Renal pelvis (tissue), 4 donors: ENCODE data around the gene TLDC2. TPM values are rescaled to one million over a fixed set of nuclear protein-coding genes. Genes with fewer than 3 reads are reported as not detected.
"Not testable (repeated sequence)": the region's sequence is repeated elsewhere in the genome, so short reads cannot be mapped to it uniquely, and the experiment has no call there.

Source experiments
- DNase-seq: peaks from one replicate; pipeline ENCODE4 v3.0.0-alpha.2; 2013
- polyA plus RNA-seq, 3 donors: library from polyadenylated mRNA; unstranded; fragments of 120-200 nt; gene quantifications; one replicate each; pipeline ENCODE4 v1.2.1, GENCODE V29; 2013; ENCODE audit not compliant: insufficient read length in 3 of 3

TLDC2 gene
- polyA plus RNA-seq, 3 donors, result 2.7 to 3.5 (median 3.4) TPM

DNA sequence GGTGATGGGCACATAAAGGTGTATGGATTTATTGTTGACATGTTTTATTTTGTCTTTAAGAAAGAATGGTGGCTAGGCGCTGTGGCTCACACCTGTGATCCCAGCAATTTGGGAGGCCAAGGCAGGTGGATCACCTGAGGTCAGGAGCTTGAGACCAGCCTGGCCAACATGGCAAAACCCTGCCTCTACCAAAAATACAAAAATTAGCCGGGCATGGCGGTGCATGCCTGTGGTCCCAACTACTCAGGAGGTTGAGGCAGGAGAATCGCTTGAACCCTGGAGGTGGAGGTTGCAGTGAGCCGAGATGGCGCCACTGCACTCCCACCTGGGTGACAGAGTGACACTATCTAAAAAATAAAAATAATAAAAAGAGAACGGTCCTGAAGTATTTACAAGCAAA lies 30.1 kb downstream of the TLDC2 start:
- DNase-seq, result not testable (repeated sequence)

DNA sequence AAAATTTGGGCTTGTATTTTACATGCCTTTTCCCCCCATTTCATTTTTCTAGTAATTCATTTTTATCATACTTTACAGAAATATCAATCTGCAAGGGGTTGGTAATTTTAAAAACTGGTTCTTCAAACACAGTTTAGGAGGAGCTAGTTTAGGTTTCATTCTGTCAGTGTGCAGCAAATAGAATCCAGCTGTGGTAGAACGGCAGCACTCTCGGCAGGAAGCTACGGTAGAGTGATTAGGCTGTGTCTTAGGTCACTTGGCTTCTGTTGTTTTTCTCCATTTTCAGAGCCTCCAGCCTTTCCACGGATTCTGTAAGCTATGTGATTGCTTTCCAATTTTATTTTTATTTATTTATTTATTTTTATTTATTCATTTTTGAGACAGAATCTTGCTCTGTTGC lies 32.7 kb downstream of the TLDC2 start:
- peak; percentile 37 for DNase-seq

DNA sequence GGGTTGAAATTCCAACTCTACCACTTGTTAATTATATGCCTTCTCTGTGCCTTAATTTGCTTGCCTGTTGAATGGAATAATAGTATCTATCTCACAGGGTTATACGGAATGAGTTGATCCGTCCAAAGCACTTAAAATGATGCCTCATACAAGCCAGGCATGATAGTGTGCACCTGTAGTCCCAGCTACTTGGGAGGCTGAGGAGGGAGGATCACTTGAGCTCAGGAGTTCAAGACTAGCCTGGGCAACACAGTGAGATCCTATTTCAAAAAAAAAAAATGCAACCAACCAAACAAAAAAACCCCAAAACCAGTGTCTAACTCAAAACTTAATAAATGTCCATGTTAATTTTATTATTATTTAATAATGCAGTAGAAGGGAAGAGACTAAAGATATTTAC lies 40.3 kb downstream of the TLDC2 start:
- DNase-seq, result no peak

DNA sequence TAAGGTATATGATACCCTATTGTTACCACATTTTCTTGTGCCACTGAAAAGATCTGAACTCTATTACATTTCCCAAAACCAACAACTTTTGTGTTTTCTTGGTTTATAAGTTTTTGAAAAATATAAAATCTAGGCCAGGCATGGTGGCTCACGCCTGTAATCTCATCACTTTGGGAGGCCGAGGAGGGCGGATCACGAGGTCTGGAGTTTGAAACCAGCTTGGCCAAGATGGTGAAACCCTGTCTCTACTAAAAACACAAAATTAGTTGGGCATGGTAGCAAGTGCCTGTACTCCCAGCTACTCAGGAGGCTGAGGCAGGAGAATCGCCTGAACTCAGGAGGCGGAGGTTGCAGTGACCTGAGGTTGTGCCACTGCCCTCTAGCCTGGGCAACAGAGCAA lies 41.3 kb downstream of the TLDC2 start:
- DNase-seq, result no peak

DNA sequence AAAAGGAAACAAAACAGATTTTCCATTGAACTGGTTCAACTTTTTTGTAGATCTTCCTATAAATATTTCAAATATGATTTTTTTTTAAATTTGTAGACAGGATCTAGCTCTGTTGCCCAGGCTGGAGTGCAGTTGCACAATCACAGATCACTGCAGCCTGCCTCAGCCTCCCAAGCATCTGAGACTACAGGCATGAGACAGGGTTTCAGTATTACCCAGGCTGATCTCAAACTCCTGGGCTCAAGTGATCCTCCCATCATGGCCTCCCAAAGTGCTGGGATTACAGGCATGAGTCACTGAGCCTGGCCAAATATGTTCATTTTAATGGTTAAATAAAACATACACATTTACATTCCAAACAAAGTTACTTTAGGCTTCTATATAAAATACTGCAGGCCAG lies 42.0 kb downstream of the TLDC2 start:
- no peak for DNase-seq

DNA sequence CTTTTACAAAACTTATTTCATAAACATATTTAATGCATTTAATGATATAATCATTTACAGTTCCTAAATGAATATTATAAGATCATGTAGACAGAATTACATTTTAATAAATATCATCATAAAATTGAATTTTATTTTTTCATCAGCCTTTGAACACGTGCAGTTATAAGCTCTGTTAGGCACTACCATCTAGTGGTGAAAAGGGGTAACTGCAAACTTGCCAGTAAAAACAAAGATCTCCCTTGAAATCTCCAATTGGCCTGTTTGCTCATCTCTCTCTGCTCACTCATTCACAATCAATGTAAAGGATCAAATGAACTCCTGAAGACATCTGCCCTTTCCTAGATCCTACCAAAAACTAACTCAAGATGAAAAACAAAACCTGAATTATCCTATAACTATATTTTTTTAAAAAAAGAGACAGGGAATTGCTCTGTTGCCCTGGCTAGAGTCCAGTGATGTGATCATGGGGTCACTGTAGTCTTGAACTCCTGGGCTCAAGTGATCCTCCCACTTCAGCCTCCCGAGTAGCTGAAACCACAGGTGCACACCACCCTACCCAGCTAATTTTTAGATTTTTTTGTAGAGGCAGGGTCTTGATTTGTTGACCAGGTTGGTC lies 43.9 kb downstream of the TLDC2 start:
- peak; percentile 55 for DNase-seq

DNA sequence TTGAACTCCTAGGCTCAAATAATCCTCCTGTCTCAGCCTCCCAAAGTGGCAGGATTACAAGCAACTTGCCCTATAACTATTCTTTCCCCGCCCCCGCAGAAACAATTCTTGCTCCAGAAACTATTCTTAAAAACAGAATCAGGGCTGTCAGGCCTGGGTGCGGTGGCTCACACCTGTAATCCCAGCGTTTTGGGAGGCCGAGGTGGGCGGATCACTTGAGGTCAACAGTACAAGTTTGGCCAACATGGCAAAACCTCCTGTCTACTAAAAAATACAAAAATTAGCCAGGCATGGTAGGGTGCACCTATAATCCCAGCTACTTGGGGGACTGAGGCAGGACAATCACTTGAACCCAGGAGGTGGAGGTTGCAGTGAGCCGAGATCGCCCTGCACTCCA lies 44.4 kb downstream of the TLDC2 start:
- DNase-seq, result no peak

DNA sequence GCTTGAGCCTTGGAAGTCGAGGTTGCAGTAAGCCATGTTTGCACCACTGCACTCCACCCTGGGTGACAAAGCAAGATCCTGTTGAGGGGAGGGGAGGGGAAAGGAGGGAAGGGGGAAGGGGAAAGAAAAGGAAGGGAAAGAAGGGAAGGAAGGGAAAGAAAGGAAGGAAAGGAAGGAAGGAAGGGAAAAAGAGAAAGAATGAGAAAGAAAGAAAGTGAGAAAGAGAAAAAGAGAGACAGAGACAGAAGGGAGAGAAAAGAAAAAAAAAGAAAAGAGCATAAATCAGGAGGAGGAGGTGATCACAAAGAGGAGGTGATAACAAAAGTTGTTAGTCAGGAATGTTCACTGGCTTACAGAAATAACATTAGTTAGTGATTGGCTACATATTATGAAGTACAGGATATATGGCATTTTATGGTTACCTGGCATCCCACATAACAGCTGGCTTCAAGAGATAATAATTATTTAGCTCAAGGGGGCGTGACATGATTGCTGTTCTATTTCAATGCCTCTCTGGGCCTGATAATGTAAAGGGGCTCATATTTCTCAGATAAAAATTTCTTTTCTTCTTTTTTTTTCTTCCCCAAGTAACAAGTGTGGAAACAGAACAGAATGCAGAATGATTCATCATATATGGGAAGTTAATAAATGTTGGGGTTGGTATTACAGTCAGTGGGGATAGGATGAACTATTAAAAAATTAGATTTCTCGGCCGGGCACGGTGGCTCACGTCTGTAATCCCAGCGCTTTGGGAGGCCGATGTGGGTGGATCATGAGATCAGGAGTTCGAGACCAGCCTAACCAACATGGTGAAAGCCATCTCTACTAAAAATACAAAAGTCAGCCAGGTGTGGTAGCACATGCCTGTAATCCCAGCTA lies 48.5 kb downstream of the TLDC2 start:
- no peak for DNase-seq

DNA sequence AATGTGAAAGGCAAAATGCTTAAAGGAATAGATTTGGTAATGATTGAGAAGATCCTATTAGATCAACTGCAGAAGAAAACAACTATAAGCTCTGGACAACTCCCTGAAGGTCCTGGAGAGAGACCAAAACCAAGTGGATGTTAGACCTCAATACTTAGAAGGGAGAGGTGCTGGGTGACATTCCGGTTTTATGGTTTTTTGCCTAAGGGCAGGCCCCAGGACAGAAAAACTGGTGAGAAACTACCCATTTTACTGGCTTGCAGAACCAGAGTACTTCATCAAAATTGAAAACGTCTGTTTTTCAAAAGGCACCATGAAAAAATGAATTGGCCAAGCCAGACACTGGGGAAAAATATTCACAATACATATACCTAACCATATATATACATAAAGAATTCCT lies 49.3 kb downstream of the TLDC2 start:
- no peak for DNase-seq

DNA sequence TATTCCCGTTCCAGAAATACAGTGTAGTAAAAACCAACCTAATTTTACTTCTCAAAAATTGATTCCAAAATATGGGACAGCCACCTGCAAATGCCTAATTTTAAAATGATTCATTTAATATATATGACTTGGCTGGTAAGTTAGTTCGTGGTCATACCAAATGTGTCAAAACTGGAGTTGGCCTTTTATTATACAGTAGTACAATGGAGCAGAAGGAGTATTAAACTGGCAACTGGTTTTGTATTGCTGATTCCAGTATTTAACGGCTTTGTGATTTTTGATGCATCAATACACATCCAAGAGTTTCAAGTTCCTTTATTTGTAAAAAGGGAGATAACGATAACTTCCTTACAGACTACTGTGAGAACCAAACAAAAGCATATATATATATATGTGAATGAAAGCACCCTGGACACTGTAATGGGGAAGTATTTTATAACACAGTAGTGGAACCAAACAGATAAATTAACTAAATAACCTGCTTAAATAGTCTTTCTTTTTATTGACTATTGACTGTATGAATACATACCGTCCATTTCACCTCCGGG lies 50.8 kb downstream of the TLDC2 start:
- DNase-seq, result no peak

DNA sequence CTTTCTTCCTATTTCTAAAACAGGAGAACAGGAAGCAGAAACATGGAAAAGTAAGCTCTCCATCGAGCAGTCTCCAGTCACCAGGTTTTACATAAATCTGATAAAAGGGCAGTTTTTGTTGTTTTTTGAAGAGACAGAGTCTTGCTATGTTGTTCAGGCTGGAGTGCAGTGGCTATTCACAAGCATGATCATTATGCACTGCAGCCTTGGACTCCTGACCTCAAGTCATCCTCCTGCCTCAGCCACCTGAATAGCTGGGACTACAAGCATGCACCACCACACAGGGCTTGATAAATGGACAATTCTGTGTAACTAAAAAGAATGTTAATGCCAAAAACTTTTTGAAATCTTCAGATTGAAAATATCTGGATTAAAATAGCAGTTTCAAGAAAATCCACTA lies 51.8 kb downstream of the TLDC2 start:
- DNase-seq, result no peak

DNA sequence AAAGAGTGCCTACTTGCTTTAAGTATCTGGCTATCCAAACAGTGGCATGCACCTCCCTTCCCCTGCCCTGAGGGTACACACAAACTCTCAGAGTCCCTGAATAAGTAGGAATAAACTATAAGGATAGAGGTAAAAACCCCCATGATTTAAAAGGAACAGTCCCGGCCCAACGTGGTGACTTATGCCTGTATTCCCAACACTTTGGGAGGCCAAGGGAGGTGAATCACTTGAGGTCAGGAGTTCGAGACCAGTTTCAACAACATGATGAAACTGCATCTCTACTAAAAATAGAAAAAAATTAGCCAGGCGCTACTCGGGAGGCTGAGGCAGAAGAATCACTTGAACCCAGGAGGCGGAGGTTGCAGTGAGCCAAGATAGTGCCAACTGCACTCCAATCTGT lies 53.4 kb downstream of the TLDC2 start:
- DNase-seq, result no peak

DNA sequence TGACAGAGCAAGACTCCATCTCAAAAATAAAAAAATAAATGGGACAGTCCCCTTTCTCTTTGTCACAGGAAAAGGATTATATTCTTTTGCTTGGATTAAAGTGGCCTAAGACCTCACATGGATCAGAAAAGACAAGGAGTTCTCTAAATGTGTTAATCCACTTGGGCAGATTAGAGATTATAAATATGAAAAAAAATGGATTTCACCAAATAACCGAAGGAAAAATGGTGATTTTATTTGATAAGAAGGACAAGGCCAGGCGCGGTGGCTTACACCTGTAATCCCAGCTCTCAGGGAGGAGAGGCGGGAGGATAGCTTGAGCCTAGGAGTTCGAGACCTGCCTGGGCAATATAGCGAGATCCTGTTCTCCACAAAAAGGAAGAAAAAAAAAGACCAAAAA lies 53.8 kb downstream of the TLDC2 start:
- DNase-seq, result no peak

DNA sequence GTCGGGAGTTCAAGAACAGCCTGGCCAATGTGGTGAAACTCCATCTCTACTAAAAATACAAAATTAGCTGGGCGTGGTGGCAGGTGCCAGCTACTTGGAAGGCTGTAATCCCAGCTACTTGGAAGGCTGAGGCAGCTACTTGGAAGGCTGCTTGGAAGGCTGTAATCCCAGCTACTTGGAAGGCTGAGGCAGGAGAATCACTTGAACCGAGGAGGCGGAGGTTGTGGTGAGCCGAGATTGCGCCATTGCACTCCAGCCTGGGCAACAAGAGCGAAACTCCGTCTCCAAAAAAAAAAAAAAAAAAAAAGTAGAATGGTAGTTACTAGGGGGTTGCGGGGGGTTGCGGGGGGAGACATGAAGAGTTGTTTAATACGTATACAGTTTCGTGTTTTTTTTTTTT lies 56.1 kb downstream of the TLDC2 start:
- not testable (repeated sequence) for DNase-seq

DNA sequence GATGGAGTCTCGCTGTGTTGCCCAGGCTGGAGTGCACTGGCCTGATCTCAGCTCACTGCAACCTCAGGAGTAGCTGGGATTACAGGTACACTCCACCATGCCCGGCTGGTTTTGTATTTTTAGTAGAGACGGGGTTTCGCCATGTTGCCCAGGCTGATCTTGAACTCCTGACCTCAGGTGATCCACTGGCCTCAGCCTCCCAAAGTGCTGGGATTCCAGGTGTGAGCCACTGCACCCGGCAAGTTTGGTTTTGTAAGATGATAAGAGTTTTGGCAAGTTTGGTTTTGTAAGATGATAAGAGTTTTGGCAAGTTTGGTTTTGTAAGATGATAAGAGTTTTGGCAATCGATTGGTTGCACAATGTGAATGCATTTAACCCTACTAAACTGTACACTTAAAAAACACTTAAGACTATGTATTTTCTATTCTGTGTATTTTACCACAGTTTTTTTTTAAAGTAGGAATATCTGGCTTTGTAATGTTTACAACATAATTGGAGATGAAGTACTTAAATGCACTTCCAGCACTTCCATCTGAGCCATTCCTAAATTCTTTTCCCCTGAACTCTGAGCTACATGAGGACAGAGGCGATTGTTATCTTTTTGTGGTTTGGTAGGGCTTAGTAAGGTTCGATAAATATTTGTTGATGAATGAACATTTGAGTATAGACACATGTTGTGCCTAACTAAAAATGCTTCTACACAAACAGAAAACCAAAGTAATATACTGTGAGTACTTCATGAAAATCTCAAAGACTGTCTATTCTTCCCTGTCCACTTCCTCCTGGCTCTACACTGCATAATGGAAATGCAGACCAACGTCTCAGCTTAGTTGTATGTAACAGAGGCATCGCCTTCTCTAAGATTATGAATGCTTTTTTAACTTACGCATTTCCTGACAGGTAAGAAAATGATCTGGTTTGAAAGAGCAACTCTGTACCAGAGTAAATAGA lies 56.8 kb downstream of the TLDC2 start:
- DNase-seq, result no peak

DNA sequence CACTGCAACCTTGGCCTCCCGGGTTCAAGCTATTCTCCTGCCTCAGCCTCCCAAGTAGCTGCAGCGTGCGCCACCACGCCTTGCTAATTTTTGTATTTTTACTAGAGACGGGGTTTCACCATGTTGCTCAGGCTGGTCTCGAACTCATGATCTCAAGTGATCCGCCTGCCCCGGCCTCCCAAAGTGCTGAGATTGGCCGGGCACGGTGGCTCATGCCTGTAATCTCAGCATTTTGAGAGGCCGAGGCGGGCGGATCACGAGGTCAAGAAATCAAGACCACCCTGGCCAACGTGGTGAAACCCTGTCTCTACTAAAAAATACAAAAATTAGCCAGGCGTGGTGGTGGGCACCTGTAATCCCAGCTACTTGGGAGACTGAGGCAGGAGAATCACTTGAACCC lies 57.6 kb downstream of the TLDC2 start:
- not testable (repeated sequence) for DNase-seq

DNA sequence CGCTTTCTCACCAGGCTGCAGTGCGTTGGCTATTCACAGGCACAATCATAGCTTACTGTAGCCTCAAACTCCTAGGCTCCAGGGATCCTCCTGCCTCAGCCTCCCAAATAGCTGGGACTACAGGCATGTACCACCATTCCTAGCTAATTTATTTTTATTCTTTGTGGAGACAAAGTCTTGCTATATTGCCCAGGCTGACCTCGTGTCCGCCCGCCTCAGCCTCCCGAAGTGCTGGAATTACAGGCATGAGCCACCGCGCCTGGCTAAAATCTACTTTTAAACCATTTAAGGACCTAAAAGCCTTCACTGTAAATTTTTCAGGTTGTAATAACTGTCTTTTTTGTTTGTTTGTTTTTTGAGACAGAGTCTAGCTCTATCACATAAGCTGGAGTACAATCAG lies 60.4 kb downstream of the TLDC2 start:
- DNase-seq, result no peak

DNA sequence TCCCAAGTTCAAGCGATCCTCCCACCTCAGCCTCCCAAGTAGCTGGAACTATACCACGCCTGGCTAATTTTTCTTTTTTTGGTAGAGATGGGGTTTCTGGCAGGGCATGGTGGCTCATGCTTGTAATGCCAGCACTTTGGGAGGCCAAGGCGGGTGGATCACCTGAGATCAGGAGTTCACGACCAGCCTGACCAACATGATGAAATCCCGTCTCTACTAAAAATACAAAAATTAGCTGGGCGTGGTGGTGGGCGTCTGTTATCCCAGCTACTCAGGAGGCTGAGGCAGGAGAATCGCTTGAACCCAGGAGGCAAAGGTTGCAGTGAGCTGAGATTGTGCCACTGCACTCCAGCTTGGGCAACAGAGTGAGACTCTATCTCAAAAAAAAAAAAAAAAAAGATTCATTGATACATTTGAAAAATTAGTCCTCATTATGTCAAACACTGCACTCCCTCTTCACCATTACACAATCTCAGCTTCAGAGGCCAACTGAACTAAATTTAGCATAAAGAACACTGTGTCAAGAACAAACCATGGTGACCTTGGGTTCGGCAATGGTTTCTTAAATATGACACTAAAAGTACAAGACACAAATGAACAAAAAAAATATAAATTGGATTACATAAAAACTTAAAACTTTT lies 60.9 kb downstream of the TLDC2 start:
- DNase-seq, result not testable (repeated sequence)

DNA sequence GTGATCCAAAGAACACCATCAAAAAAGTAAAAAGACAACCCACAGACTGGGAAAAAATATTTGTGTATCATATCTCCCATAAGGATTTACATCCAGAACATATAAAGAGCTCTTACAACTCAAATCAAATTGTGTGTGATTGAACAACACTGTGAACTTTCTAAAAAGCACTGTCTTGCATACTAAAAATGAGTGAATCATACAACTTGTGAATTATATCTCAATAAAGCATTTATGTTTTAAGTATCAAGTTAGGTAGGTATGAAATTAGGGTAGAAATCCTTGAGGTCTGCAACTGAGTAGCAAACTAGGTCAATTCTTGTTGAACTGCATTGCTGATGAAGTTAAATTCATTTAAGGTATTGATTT lies 61.4 kb downstream of the TLDC2 start:
- no peak for DNase-seq

DNA sequence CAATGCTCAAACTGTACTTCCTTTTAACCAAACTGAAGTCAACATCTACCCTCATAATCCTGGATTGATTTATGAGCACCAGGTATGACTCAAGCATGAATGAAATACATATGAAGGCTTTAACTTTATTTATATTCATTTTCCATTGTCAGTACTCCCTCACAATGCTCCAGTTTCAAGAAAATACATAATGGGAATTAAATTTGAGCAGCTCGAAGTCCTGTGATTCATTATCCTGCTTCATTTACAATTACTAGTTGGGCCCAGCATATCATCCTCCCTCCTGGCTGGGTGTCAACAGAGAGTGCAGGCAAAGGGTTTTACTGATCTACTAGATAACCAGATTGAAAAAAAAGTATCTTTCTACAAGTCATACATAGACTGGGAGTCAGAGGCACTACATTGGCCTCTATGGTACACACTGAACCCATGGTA lies 65.5 kb downstream of the TLDC2 start:
- DNase-seq, result no peak
